Esophagus squamous epithelium (tissue), 5 donors: ENCODE measurements around the gene ZC3H18. TPM values are rescaled to one million over a fixed set of nuclear protein-coding genes. Genes with fewer than 3 reads are reported as not detected.

Experiments used
- DNase-seq: peaks from one replicate; lab custom pipeline; 2025; lab: John Stamatoyannopoulos, UW
- H3K27ac ChIP-seq, 4 donors: fragments of 200-600 bp; sonication (generic); one replicate each; pipeline ENCODE4 v1.5.1; 2016 to 2019; ENCODE audit warnings: mild to moderate bottlenecking in 1 of 4
- H3K27me3 ChIP-seq, 4 donors: fragments of 200-600 bp; sonication (generic); 1 replicate in 3 of 4; 2 replicates in 1 of 4; pipeline versions ENCODE4 v1.5.1 to v1.6.0; 2017 to 2021; ENCODE audit warnings: antibody characterized with exemption in 1 of 4
- H3K36me3 ChIP-seq, 3 donors: fragments of 200-600 bp; sonication (generic); one replicate each; pipeline ENCODE4 v1.5.1; 2016 to 2019
- H3K4me1 ChIP-seq, 3 donors: fragments of 200-600 bp; sonication (generic); one replicate each; pipeline ENCODE4 v1.5.1; 2017 to 2019
- H3K4me3 ChIP-seq, 4 donors: fragments of 200-600 bp; sonication (generic); 1 replicate in 3 of 4; 2 replicates in 1 of 4; pipeline ENCODE4 v1.5.1; 2016 to 2019; ENCODE audit warnings: mild to moderate bottlenecking in 2 of 4, moderate library complexity in 1 of 4
- H3K9me3 ChIP-seq, 3 donors: fragments of 200-600 bp; sonication (generic); one replicate each; pipeline ENCODE4 v1.5.1; 2016 to 2019
- CTCF ChIP-seq, 6 experiments: fragments of 450-650 bp in 4 of 6; fragments of 200-600 bp in 2 of 6; sonication (generic) in 2 of 6; IDR thresholded peaks; one replicate each; pipeline ENCODE4 v1.5.1; 2016 to 2019; ENCODE audit warnings: antibody characterized with exemption in 6 of 6, mild to moderate bottlenecking in 4 of 6, moderate library complexity in 4 of 6
- POLR2A ChIP-seq, 4 donors: fragments of 450-650 bp; IDR thresholded peaks; one replicate each; pipeline ENCODE4 v1.6.1; 2017; ENCODE audit warnings: antibody characterized with exemption in 4 of 4, mild to moderate bottlenecking in 4 of 4, moderate library complexity in 3 of 4
- WGBS, 2 donors: methylation state at CpG; one replicate each; pipeline ENCODE4 v1.1.5; 2018; 5-methylcytosine and 5-hydroxymethylcytosine counted together
- intact Hi-C: fragments of 100-400 bp; cut with DNase I; formaldehyde crosslinking; loops from one replicate; pipeline ENCODE4 v1.15.0; 2022
- total RNA-seq, 4 donors: library from RNA; depleted of rRNA; stranded (reverse); fragments of >200 nt; gene quantifications; one replicate each; pipeline ENCODE4 v1.1.0, GENCODE V29; 2016
- donor health status: DM: yes; HTN: yes; CAD: no.

Gene ZC3H18
- total RNA-seq, 4 donors from 2014 or later = 15.4 to 27.3 (median 17.5) TPM

GRCh38 chr16:88631384-88631783, 61.2 kb downstream of the ZC3H18 start:
- Histone ChIP-seq H3K4me3 (no peak overlapping the region), H3K27ac (no peak overlapping the region), H3K36me3 (peaks cover 5 to 63% (median 15%) of the 10 kb centered on the region in 3 donors), H3K9me3 (no peaks in the 10 kb centered on the region), H3K4me1 (peaks cover 12 to 23% (median 14%) of the 10 kb centered on the region in 3 donors), H3K27me3 (peaks cover 0 to 31% (median 2%) of the 10 kb centered on the region in 4 donors)
- intact Hi-C loops = no loop called here
- WGBS, 2 donors = 75 to 81% methylated on average over 15 to 16 of the region's 16 CpGs
- no peak for TF ChIP-seq POLR2A (IDR thresholded peaks at IDR 0.05)
- TF ChIP-seq CTCF (IDR thresholded peaks at IDR 0.05) = no peak
- no peak for DNase-seq

- DNase-seq = no peak
- TF ChIP-seq POLR2A (IDR thresholded peaks at IDR 0.05) (no peak), CTCF (IDR thresholded peaks at IDR 0.05) (no peak)
- Histone ChIP-seq H3K36me3 (peaks cover 5 to 57% (median 15%) of the 10 kb centered on the region in 3 donors), H3K4me3 (no peak overlapping the region), H3K9me3 (no peaks in the 10 kb centered on the region), H3K27ac (no peak overlapping the region), H3K27me3 (peaks cover 0 to 38% (median 3%) of the 10 kb centered on the region in 4 donors), H3K4me1 (peaks cover 12 to 23% (median 14%) of the 10 kb centered on the region in 3 donors)
- intact Hi-C loops = no loop called here
- WGBS, 2 donors = 87 to 97% methylated on average over 7 to 16 of the region's 30 CpGs
Measured at GRCh38 chr16:88631920-88632586, 61.9 kb downstream of the ZC3H18 start.

GRCh38 chr16:88632587-88632930, 62.4 kb downstream of the ZC3H18 start:
- H3K4me1 ChIP-seq = peaks cover 12 to 23% (median 14%) of the 10 kb centered on the region in 3 donors
- no peaks in the 10 kb centered on the region for H3K9me3 ChIP-seq
- WGBS, 2 donors = 95 to 97% methylated on average over 6 to 11 of the region's 11 CpGs
- intact Hi-C loops = no loop called here
- peaks cover 5 to 52% (median 15%) of the 10 kb centered on the region in 3 donors for H3K36me3 ChIP-seq
- H3K4me3 ChIP-seq = no peak overlapping the region
- no peak overlapping the region for H3K27ac ChIP-seq
- no peak for TF ChIP-seq POLR2A (IDR thresholded peaks at IDR 0.05)
- TF ChIP-seq CTCF (IDR thresholded peaks at IDR 0.05) = no peak
- H3K27me3 ChIP-seq = peaks cover 0 to 43% (median 3%) of the 10 kb centered on the region in 4 donors
- DNase-seq = no peak

- H3K27me3 ChIP-seq = peaks cover 4 to 55% (median 9%) of the 10 kb centered on the region in 4 donors
- peaks cover 15 to 30% (median 19%) of the 10 kb centered on the region in 3 donors for H3K4me1 ChIP-seq
- no peaks in the 10 kb centered on the region for H3K9me3 ChIP-seq
- intact Hi-C loops = loop anchor here (2.0 kb wide), 1 partner anchor 29 kb away; no protein-coding TSS in a partner anchor
- H3K4me3 ChIP-seq = peak overlapping the region; percentile 25 to 59 (median 41)
- H3K27ac ChIP-seq = peak overlapping the region in 3 of 4 donors; percentile 14 to 54 (median 49)
- peaks cover 5 to 40% (median 15%) of the 10 kb centered on the region in 3 donors for H3K36me3 ChIP-seq
- no peak for DNase-seq
- TF ChIP-seq CTCF (IDR thresholded peaks at IDR 0.05) (peak in 1 of 6 experiments; percentile 18), POLR2A (IDR thresholded peaks at IDR 0.05) (no peak)
- 4% methylated on average over 7 of the region's 23 CpGs; no CpG with 5 or more reads in 1 of the 2 donors for WGBS, 2 donors
Measured at GRCh38 chr16:88633684-88634140, 63.5 kb downstream of the ZC3H18 start.
